H1 (cell line): Measurements from ENCODE around the gene ARMH4. TPM values are rescaled to one million over a fixed set of nuclear protein-coding genes. Genes with fewer than 3 reads are reported as not detected.

Experiments
- CTCF ChIA-PET: fragments of 300-600 bp; sonication (Branson Sonifier 250); formaldehyde crosslinking; loops from one replicate; lab custom pipeline; 2021; ENCODE audit not compliant: partially characterized antibody; lab: Charles Lee
- POLR2A ChIA-PET: fragments of 300-600 bp; sonication (Branson Sonifier 250); formaldehyde crosslinking; loops from one replicate; lab custom pipeline; 2021; ENCODE audit warnings: inconsistent platforms; ENCODE audit not compliant: partially characterized antibody; lab: Charles Lee
- DNase-seq, 2 experiments: peaks; one replicate each; pipeline versions ENCODE4 v3.0.0 to v3.0.0-alpha.2; 2010 to 2022; ENCODE audit warnings: low spot score in 2 of 2, low read depth in 1 of 2, mixed read lengths in 1 of 2
- FAIRE-seq: peaks from 2 replicates; lab custom pipeline; 2011; peaks lifted over from hg19 to GRCh38; lab: Jason Lieb, UNC
- H2AFZ ChIP-seq: 2 replicates; pipeline ENCODE4 v1.8.1; 2012; ENCODE audit warnings: low read length, inconsistent platforms
- H2AK5ac ChIP-seq: 2 replicates; pipeline ENCODE4 v1.6.1; 2013; ENCODE audit warnings: low read depth, low read length
- H2BK120ac ChIP-seq: replicated peaks from 2 replicates; pipeline ENCODE3; 2013; ENCODE audit warnings: low read depth, low read length, inconsistent platforms
- H2BK12ac ChIP-seq: 2 replicates; pipeline ENCODE4 v1.6.1; 2013; ENCODE audit warnings: low read depth, low read length
- H2BK15ac ChIP-seq: 2 replicates; pipeline ENCODE4 v1.6.1; 2013; ENCODE audit warnings: low read length
- H2BK20ac ChIP-seq: 2 replicates; pipeline ENCODE4 v1.6.1; 2013; ENCODE audit warnings: low read length
- H2BK5ac ChIP-seq: 2 replicates; pipeline ENCODE4 v1.6.1; 2013; ENCODE audit warnings: low read depth, low read length
- H3K14ac ChIP-seq: 2 replicates; pipeline ENCODE4 v1.6.1; 2013; ENCODE audit warnings: inconsistent platforms; ENCODE audit not compliant: insufficient read length
- H3K18ac ChIP-seq: 2 replicates; pipeline ENCODE4 v1.6.1; 2013; ENCODE audit warnings: low read length; ENCODE audit errors: extremely low read depth
- H3K23ac ChIP-seq: 2 replicates; pipeline ENCODE4 v1.6.1; 2013; ENCODE audit warnings: inconsistent platforms; ENCODE audit not compliant: insufficient read length
- H3K23me2 ChIP-seq: 2 replicates; pipeline ENCODE4 v1.6.1; 2013; ENCODE audit warnings: low read depth, low read length
- H3K27ac ChIP-seq: 2 replicates; pipeline ENCODE4 v1.6.1; 2011; ENCODE audit warnings: low read depth, low read length, inconsistent platforms
- H3K27me3 ChIP-seq, 4 experiments: replicated peaks in 1 of 4; 1 replicate in 1 of 4; 2 replicates in 3 of 4; pipeline versions ENCODE4 v1.6.1 to v1.8.1; 2011 to 2013; ENCODE audit warnings: low read length in 3 of 4, mild to moderate bottlenecking in 3 of 4, inconsistent platforms in 2 of 4, mixed read lengths in 2 of 4, moderate library complexity in 1 of 4; ENCODE audit not compliant: control insufficient read depth in 3 of 4, insufficient read depth in 3 of 4; ENCODE audit errors: extremely low read depth in 1 of 4
- H3K36me3 ChIP-seq, 4 experiments: 2 replicates each; pipeline versions ENCODE4 v1.6.1 to v1.8.1; 2011 to 2013; ENCODE audit warnings: mild to moderate bottlenecking in 4 of 4, low read length in 3 of 4, moderate library complexity in 2 of 4, control low read depth in 1 of 4, inconsistent platforms in 1 of 4; ENCODE audit not compliant: insufficient read depth in 4 of 4, control insufficient read depth in 2 of 4
- H3K4ac ChIP-seq: replicated peaks from 2 replicates; pipeline ENCODE3; 2013; ENCODE audit warnings: low read length, low read depth, mixed read lengths, inconsistent platforms; ENCODE audit not compliant: insufficient read length
- H3K4me1 ChIP-seq, 4 experiments: replicated peaks in 1 of 4; 1 replicate in 1 of 4; 2 replicates in 3 of 4; pipeline versions ENCODE4 v1.6.1 to v1.8.1; 2011 to 2013; ENCODE audit warnings: low read length in 3 of 4, inconsistent platforms in 2 of 4, mixed read lengths in 1 of 4; ENCODE audit not compliant: insufficient read depth in 4 of 4, control insufficient read depth in 3 of 4
- H3K4me2 ChIP-seq, 2 experiments: 2 replicates each; pipeline versions ENCODE4 v1.6.1 to v1.8.1; 2011 to 2013; ENCODE audit warnings: low read depth in 2 of 2, low read length in 2 of 2, control low read depth in 1 of 2, inconsistent platforms in 1 of 2, mild to moderate bottlenecking in 1 of 2; ENCODE audit not compliant: insufficient read depth in 1 of 2
- H3K4me3 ChIP-seq, 4 experiments: fragments of 200-600, 300-600 bp in 1 of 4; sonication (generic), shearing (Covaris generic), sonication (Bioruptor Twin) in 1 of 4; 2 replicates each; pipeline versions ENCODE4 v1.5.1 to v1.8.1; 2011 to 2016; ENCODE audit warnings: low read length in 4 of 4, low read depth in 3 of 4, control low read depth in 2 of 4, inconsistent platforms in 2 of 4, mild to moderate bottlenecking in 2 of 4, mixed read lengths in 1 of 4, moderate library complexity in 1 of 4; ENCODE audit not compliant: insufficient read depth in 2 of 4; ENCODE audit errors: extremely low read depth in 1 of 4
- H3K56ac ChIP-seq: replicated peaks from 2 replicates; pipeline ENCODE3; 2013; ENCODE audit warnings: low read depth, mild to moderate bottlenecking, mixed read lengths, low read length, inconsistent platforms; ENCODE audit not compliant: insufficient read length
- H3K79me1 ChIP-seq: 2 replicates; pipeline ENCODE4 v1.6.1; 2013; ENCODE audit warnings: low read depth, low read length, control low read depth
- H3K79me2 ChIP-seq, 2 experiments: 2 replicates each; pipeline versions ENCODE4 v1.6.1 to v1.8.1; 2012 to 2013; ENCODE audit warnings: low read length in 2 of 2, mild to moderate bottlenecking in 2 of 2, inconsistent platforms in 1 of 2; ENCODE audit not compliant: insufficient read depth in 2 of 2, control insufficient read depth in 1 of 2
- H3K9ac ChIP-seq, 4 experiments: replicated peaks in 1 of 4; 1 replicate in 1 of 4; 2 replicates in 3 of 4; pipeline versions ENCODE4 v1.6.1 to v1.8.1; 2011 to 2013; ENCODE audit warnings: low read depth in 3 of 4, low read length in 3 of 4, control low read depth in 2 of 4, mild to moderate bottlenecking in 2 of 4, moderate library complexity in 2 of 4, inconsistent platforms in 1 of 4; ENCODE audit errors: extremely low read depth in 1 of 4
- H3K9me3 ChIP-seq, 2 experiments: 2 replicates each; pipeline versions ENCODE4 v1.6.1 to v1.8.1; 2012 to 2013; ENCODE audit warnings: mild to moderate bottlenecking in 2 of 2, moderate library complexity in 2 of 2, control low read depth in 1 of 2, inconsistent platforms in 1 of 2, low read depth in 1 of 2, low read length in 1 of 2, mixed read lengths in 1 of 2; ENCODE audit not compliant: insufficient read depth in 2 of 2
- H4K20me1 ChIP-seq, 2 experiments: replicated peaks in 1 of 2; 2 replicates each; pipeline versions ENCODE3 to v1.8.1; 2011 to 2013; ENCODE audit warnings: inconsistent platforms in 2 of 2, low read length in 2 of 2, mild to moderate bottlenecking in 1 of 2; ENCODE audit not compliant: insufficient read depth in 2 of 2, control insufficient read depth in 1 of 2
- H4K5ac ChIP-seq: 2 replicates; pipeline ENCODE4 v1.6.1; 2013; ENCODE audit warnings: low read length, low read depth, mixed read lengths, inconsistent platforms; ENCODE audit not compliant: insufficient read length
- H4K8ac ChIP-seq: 2 replicates; pipeline ENCODE4 v1.8.0; 2013; ENCODE audit warnings: mild to moderate bottlenecking, moderate library complexity, low read length, inconsistent platforms; ENCODE audit not compliant: insufficient read depth; ENCODE audit errors: extremely low read depth
- H4K91ac ChIP-seq: replicated peaks from 2 replicates; pipeline ENCODE3; 2013; ENCODE audit warnings: low read length, mixed read lengths, inconsistent platforms; ENCODE audit not compliant: insufficient read length
- CREB1 ChIP-seq: IDR thresholded peaks from 2 replicates; pipeline ENCODE4 v1.6.1; 2012; ENCODE audit warnings: inconsistent platforms
- E2F6 ChIP-seq: IDR thresholded peaks from 2 replicates; pipeline ENCODE4 v1.6.1; 2012; ENCODE audit warnings: inconsistent platforms
- HDAC2 ChIP-seq, 2 experiments: fragments of 300-600 bp in 1 of 2; sonication (generic) in 1 of 2; IDR thresholded peaks; 2 replicates each; pipeline ENCODE4 v1.6.1; 2011 to 2012; ENCODE audit warnings: low read depth in 2 of 2, low read length in 2 of 2, mild to moderate bottlenecking in 2 of 2, moderate library complexity in 2 of 2, borderline replicate concordance in 1 of 2, inconsistent platforms in 1 of 2
- RNF2 ChIP-seq: fragments of 200-900, 300-1000 bp; sonication (generic); IDR thresholded peaks from 2 replicates; pipeline ENCODE4 v1.7.1; 2016; ENCODE audit warnings: borderline replicate concordance, low read depth, mild to moderate bottlenecking, antibody characterized with exemption, low read length; ENCODE audit not compliant: poor library complexity, severe bottlenecking; ENCODE audit errors: missing control alignments
- RXRA ChIP-seq: IDR thresholded peaks from 2 replicates; pipeline ENCODE4 v1.6.1; 2011; ENCODE audit warnings: low read depth, mild to moderate bottlenecking, low read length, moderate library complexity; ENCODE audit not compliant: insufficient read depth
- TCF12 ChIP-seq: IDR thresholded peaks from 2 replicates; pipeline ENCODE4 v1.6.1; 2011; ENCODE audit warnings: low read depth, mild to moderate bottlenecking, low read length
- WGBS, 2 experiments: shearing (Covaris generic) in 1 of 2; methylation state at CpG; one replicate each; pipeline versions ENCODE4 v1.1.6 to v1.1.7; 2013 to 2015; ENCODE audit warnings: low lambda C conversion rate in 2 of 2, mixed read lengths in 2 of 2, inconsistent platforms in 1 of 2, low coverage in 1 of 2, missing lambda C conversion rate in 1 of 2; ENCODE audit not compliant: insufficient replicate concordance in 2 of 2, insufficient coverage in 1 of 2, insufficient read length in 1 of 2; ENCODE audit errors: extremely low coverage in 1 of 2, missing lambda C conversion rate in 1 of 2; 5-methylcytosine and 5-hydroxymethylcytosine counted together
- polyA plus RNA-seq, 7 experiments: library from polyadenylated mRNA; depleted of rRNA in 3 of 7; stranded (reverse) in 5 of 7; unstranded in 2 of 7; fragments of >200 nt in 5 of 7; fragments of 200-250 nt in 2 of 7; gene quantifications; 1 replicate in 5 of 7; 2 replicates in 1 of 7; 4 replicates in 1 of 7; pipeline versions ENCODE4 v1.2.1 to v1.2.3, GENCODE V29; 2011 to 2013; ENCODE audit warnings: missing spikeins in 2 of 7, mixed read lengths in 2 of 7
- total RNA-seq: library from RNA; stranded (reverse); fragmentation: NEBNext Ultra II Directional; extraction: Animal tissue kit (Norgen Biotek cat#: 25700); gene quantifications from 2 replicates; pipeline ENCODE4 v1.2.1, GENCODE V29; 2021

Gene ARMH4
- total and polyA plus RNA-seq, 2 of the 8 experiments (the other 6 are each of a cell fraction or from before 2014, with no cell fraction given): 7.1 to 25.4 TPM

DNA sequence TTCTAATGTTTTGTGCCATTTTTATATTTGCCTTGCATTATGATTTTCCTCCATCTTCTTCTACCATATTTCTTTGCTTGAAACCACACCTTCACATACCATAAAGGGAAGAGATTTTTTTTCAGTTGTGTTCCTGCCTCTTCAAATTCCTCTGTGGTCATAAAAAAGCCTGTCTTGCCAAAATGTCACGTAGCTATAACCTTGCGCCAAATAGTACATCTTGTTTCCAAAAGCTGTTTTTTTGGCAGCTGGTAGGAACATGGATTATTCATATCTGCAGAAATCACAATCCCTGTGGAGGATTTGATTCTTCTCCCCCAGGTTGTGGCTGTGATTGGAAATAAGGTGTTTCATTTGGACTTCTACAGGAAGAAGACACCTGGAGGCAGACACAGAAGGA lies 152.5 kb downstream of the ARMH4 start:
- H3K79me1 ChIP-seq: no peaks in the 10 kb centered on the region
- H3K27ac ChIP-seq: no peak overlapping the region
- DNase-seq (no peak), FAIRE-seq (no peak)
- H3K27me3 ChIP-seq: no peaks in the 10 kb centered on the region; a peak in 1 of 7 replicates
- H3K9me3 ChIP-seq: no peaks in the 10 kb centered on the region
- no peak overlapping the region for H4K8ac ChIP-seq
- no peak overlapping the region for H2BK15ac ChIP-seq
- no peaks in the 10 kb centered on the region for H3K36me3 ChIP-seq
- no peak overlapping the region for H3K4me2 ChIP-seq
- no peak overlapping the region for H3K23ac ChIP-seq
- H3K14ac ChIP-seq: no peak overlapping the region
- no peak overlapping the region for H2AK5ac ChIP-seq
- no peaks in the 10 kb centered on the region; the same call in 1 of the 2 replicates for H3K23me2 ChIP-seq
- H3K4ac ChIP-seq: no peak overlapping the region
- H4K5ac ChIP-seq: no peak overlapping the region
- H3K4me3 ChIP-seq: no peak overlapping the region
- H2AFZ ChIP-seq: no peak overlapping the region
- no peaks in the 10 kb centered on the region for H3K79me2 ChIP-seq
- no peak for TF ChIP-seq E2F6
- no peak for TF ChIP-seq RNF2
- no peak for TF ChIP-seq CREB1
- TF ChIP-seq RXRA: no peak
- TF ChIP-seq HDAC2 (IDR thresholded peaks at IDR 0.05; ENCODE audit: borderline replicate concordance in 1 of 2, low read depth in 2 of 2, low read length in 2 of 2): no peak
- no peak for TF ChIP-seq TCF12
- no peaks in the 10 kb centered on the region for H4K20me1 ChIP-seq
- no peak overlapping the region for H4K91ac ChIP-seq
- H2BK12ac ChIP-seq: no peak overlapping the region
- 87% methylated on average over 2 of the region's 2 CpGs; no CpG with 5 or more reads in 1 of the 2 experiments for WGBS, 2 experiments
- H3K9ac ChIP-seq: no peak overlapping the region
- H3K56ac ChIP-seq: no peak overlapping the region
- no peaks in the 10 kb centered on the region for H3K4me1 ChIP-seq
- H3K18ac ChIP-seq: no peak overlapping the region
- H2BK20ac ChIP-seq: no peak overlapping the region
- H2BK120ac ChIP-seq: no peak overlapping the region
- H2BK5ac ChIP-seq: no peak overlapping the region
- POLR2A ChIA-PET: interaction anchor here (0.9 to 1.8 kb wide), 2 partner anchors 10 to 12 kb away, joined by 3 read pairs; no protein-coding TSS in a partner anchor
- CTCF ChIA-PET: no interaction called here
